ENCODE results near the gene SRCAP.
"Not testable (repeated sequence)": the region's sequence is repeated elsewhere in the genome, so short reads cannot be mapped to it uniquely, and the experiment has no call there.

The SRCAP gene

DNA sequence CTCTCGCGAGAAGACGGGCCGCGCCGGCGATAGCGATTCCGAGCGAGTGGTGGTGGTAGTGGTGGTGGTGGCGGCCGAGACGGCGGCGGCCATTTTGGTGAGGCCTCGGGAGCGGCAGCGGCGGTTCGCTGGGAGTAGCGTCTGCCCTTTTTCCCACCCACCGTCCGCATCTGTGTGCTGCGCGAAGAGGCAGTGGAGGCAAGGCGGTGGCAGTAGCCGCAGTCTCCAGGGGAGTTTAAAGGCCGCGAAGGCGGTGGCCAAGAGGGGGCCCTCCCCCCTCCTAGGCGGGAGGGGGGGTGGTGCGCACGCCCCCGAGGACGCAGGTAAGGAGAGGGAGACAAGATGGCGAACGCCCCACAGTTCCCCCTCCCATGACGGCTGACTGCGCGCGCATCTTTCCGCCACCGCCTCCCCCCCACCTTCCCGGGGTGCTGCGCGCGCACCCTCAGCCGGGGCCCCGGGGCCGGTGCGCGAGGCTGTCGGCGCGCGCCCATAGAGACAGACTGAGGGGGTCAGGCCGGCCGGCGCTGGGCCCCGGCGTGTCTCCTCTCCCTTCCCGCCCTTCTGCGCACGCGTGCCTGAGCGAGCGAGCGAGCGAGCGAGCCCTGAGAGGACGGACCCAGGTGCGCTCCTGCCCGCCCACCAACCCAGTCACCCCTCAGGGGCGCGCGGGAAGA, 694 bp upstream of the SRCAP start:
- DNase-seq (ENCODE audit: low spot score), result peak; percentile 100

GRCh38 chr16:30699615-30700099, 686 bp downstream of the SRCAP start:
- no peak for DNase-seq (ENCODE audit: low spot score)

DNA sequence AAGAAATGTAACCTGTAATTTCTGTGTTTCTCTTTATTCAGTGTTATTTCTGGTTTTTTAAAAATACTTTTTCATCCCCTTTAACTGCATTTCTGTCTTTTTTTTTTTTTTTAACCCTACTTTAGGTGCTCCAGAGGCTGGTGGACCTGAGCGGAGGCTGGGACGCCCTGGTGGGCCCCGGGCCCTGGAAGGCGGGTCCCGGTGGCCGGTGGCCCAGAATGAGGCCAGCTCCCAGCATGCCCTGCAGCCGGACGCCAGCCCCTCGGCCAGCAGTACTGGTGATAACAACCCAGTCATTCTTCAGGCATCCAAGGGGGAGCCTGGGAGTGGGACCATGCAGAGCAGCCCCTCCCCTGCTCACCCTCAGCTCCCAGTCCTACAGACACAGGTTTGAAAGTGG, 1.5 kb downstream of the SRCAP start:
- no peak for DNase-seq (ENCODE audit: low spot score)

- no peak for DNase-seq (ENCODE audit: low spot score)
Measured at GRCh38 chr16:30700971-30701370, 2.0 kb downstream of the SRCAP start.

GRCh38 chr16:30703071-30703470, 4.1 kb downstream of the SRCAP start:
- DNase-seq (ENCODE audit: low spot score), result not testable (repeated sequence)

- no peak for DNase-seq (ENCODE audit: low spot score)
Measured at GRCh38 chr16:30703971-30704370, 5.0 kb downstream of the SRCAP start.

GRCh38 chr16:30706046-30706445, 7.1 kb downstream of the SRCAP start:
- DNase-seq (ENCODE audit: low spot score), result no peak

DNA sequence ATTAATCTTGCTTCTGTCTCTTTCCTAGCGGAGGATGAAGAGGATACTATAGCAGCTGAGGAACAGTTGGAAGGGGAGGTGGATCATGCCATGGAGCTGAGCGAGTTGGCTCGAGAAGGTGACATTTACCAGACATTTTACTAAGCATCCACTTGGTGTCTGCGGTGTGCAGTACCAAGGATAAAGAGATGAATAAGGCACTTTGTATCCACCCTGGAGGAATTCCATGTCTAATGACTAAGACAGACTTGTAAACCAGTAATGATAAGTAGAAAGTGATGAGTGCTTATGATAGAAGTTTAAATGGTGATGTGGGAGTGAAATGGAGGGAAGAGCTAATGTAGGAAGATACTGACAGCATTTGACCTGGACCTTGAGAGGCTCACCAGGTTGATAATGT, 12.0 kb downstream of the SRCAP start:
- no peak for DNase-seq (ENCODE audit: low spot score)

DNA sequence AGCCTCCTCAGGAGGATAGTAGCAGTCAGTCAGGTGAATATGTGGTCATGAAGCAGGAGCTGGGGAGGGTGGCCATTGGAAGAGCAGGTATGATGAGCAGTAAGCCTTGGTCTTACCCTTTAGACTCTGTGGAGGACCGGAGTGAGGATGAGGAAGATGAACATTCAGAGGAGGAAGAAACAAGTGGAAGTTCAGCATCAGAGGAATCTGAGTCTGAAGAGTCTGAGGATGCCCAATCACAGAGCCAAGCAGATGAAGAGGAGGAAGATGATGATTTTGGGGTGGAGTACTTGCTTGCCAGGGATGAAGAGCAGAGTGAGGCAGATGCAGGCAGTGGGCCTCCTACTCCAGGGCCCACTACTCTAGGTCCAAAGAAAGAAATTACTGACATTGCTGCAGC, 12.7 kb downstream of the SRCAP start:
- no peak for DNase-seq (ENCODE audit: low spot score)

- no peak for DNase-seq (ENCODE audit: low spot score)
Measured at GRCh38 chr16:30715750-30716445, 16.9 kb downstream of the SRCAP start.

DNA sequence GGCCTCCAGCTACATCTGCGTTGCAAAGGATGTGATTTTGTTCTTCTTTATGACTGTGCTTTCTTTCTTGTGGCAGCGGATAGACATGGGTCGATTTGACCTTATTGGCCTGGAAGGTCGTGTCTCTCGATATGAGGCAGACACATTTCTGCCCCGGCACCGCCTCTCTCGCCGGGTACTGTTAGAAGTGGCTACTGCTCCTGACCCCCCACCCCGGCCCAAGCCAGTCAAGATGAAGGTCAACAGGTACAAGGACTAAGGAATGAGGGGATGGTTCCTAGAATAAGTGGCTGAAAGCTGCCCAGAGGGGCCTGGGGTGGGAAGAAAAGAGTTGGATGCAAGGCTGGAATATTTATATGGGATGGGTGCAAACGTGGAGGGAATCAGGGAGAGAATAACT, 21.1 kb downstream of the SRCAP start:
- DNase-seq (ENCODE audit: low spot score), result no peak

DNA sequence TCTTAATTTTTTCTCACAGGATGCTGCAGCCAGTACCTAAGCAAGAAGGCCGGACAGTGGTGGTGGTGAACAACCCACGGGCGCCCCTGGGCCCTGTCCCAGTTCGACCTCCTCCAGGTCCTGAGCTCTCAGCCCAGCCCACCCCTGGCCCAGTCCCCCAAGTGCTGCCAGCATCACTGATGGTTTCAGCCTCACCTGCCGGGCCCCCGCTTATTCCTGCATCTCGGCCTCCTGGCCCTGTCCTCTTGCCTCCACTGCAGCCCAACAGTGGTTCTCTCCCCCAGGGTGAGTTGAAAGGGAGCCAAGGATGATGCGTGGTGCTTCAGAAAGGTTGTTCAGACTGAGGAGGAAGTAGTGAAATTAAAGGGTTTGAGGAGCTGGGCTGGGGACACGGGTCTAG, 21.7 kb downstream of the SRCAP start:
- no peak for DNase-seq (ENCODE audit: low spot score)

- no peak for DNase-seq (ENCODE audit: low spot score)
Measured at GRCh38 chr16:30721167-30721566, 22.2 kb downstream of the SRCAP start.

DNA sequence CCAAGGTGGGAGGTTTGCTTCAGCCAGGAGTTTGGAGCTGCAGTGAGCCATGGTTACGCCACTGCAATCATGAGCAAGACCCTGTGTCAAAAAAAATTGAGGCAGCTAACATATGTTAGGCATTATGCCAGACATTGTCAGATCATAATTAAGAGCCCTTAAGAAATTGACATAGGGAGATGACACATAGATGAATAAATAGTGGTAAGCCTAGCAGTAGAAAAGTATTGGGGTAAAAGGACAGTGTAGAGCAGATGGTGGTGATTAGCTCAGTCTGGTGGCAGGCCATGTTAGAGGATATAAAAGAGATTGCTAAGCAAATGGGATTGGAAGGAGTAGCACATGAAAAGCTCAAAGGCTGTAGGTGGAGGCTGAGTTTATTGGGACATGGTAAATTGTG, 22.6 kb downstream of the SRCAP start:
- no peak for DNase-seq (ENCODE audit: low spot score)

DNA sequence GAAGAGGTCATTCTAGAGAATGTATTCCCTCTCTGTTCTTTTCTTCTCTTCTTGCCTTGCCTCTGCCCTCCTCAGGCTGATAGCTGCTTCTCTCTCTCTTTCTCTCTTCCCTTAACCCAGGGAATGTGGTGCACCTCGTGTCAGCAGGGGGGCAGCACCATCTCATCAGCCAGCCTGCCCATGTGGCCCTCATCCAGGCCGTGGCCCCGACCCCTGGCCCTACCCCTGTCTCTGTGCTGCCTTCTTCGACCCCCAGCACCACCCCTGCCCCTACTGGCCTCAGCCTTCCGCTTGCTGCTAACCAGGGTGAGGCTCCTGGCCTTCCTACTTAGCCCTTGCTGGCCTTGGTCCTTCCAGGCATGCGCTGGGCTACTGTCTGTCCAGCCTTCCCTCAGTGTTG, 23.5 kb downstream of the SRCAP start:
- DNase-seq (ENCODE audit: low spot score), result no peak

GRCh38 chr16:30722916-30723315, 23.9 kb downstream of the SRCAP start:
- no peak for DNase-seq (ENCODE audit: low spot score)

GRCh38 chr16:30723725-30724355, 24.9 kb downstream of the SRCAP start:
- no peak for DNase-seq (ENCODE audit: low spot score)

GRCh38 chr16:30724641-30725417, 25.9 kb downstream of the SRCAP start:
- DNase-seq (ENCODE audit: low spot score), result no peak

GRCh38 chr16:30725418-30725792, 26.4 kb downstream of the SRCAP start:
- DNase-seq (ENCODE audit: low spot score), result no peak

DNA sequence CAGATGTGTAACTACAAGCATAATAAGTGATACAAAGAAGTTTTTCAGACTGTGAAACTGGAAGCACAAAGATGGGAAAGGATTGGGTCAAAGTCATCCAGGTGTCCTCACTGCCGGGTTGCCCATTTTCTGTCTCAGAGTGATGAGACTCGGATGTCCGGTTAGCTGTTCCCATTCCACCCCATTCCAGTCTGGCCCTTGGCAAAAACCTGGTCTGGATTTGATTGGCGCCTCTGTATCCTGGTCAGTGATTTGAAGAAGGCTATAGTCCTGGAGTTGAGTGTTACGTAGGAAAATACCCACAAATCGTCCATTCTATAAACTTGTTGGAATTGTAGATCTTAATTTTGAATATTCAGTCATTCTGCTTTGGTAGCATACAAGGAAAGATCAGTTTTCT, 29.4 kb downstream of the SRCAP start:
- no peak for DNase-seq (ENCODE audit: low spot score)

DNA sequence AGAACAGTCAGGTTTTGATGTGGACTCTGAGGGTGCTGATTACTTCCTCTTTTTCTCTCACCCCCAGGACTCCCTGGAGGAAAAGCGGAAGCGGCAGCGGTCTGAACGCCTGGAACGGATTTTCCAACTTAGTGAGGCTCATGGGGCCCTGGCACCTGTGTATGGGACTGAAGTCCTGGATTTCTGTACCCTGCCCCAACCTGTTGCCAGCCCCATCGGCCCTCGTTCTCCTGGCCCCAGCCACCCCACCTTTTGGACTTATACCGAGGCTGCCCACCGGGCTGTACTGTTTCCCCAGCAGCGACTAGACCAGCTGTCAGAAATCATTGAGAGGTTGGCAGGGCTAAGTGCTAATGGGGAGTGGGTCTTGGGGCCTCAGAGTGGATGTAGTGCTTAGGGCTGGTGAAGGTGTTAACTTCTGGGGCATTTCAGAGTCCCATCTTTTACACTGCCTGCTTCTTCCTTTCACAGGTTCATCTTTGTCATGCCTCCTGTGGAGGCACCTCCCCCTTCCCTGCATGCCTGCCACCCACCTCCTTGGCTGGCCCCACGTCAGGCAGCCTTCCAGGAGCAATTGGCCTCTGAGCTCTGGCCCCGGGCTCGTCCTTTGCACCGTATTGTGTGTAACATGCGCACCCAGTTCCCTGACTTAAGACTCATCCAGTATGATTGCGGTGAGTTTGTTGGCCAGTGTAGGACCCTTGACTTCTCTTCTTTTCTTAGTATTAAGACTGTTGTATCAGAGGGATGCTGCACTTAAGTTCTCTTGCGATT, 30.1 kb downstream of the SRCAP start:
- DNase-seq (ENCODE audit: low spot score), result no peak

DNA sequence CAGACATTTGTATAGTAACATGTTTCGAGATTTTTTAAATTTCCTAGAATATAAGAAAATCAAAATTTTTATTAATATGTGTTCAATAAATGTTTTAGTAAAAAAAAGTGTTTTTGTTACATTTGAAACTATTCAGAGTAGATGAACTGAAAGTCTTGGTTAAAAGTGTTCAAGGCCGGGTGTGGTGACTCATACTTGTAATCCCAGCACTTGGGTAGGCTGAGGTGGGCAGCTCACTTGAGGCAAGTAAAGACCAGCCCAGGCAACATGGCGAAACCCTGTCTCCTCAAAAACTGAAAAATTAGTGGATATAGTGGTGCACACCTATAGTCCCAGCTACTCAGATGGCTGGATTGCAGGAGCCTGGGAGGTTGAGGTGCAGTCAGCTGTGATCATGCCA, 32.4 kb downstream of the SRCAP start:
- DNase-seq (ENCODE audit: low spot score), result no peak

All from hepatic stellate cell (primary cell).